ENCODE data around the gene ITSN1.
"Not testable (repeated sequence)": the region's sequence is repeated elsewhere in the genome, so short reads cannot be mapped to it uniquely, and the experiment has no call there.

The ITSN1 gene

GRCh38 chr21:33642027-33642895 is at the start of gene ITSN1:
TSS of gene ITSN1 (plus strand) at chr21:33642501. CDS start at chr21:33718829, 76,328 bp downstream.
- peak; percentile 95 to 97 for DNase-seq

DNA sequence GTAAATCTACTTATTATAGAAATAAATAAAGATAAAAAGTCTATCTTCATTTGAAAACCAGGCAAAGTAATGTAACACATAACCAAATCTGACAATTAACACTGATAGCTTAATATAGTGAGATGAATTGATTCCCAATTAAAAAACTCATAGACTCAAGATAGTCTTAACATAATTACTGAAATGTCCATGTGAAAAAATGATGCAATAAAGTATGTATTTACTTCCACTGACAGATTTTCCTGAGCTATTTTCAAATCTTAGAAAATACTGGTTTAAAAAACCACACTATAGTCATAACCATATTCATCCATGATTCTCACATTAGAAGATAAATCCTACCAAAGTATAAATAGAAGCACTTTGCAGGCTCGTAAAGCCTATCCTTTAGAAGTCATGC is 44.2 kb upstream of the ITSN1 start:
- DNase-seq, result no peak

DNA sequence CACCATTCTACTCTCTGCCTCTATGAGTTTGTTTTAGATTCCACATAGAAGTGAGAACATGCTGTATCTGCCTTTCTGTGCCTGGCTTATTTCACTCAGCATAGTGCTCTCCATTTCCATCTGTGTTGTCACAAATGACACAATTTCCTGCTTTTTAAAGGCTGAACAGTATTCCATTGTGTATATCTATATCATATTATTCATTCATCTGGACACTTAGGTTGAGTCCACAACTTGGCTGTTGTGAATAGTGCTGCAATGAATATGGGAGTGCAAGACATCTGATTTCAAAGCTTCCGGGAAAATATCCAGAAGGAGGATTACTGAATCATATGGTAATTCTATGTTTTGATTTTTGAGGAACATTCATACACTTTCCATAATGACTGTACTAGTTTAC is 33.7 kb upstream of the ITSN1 start:
- no peak for DNase-seq

DNA sequence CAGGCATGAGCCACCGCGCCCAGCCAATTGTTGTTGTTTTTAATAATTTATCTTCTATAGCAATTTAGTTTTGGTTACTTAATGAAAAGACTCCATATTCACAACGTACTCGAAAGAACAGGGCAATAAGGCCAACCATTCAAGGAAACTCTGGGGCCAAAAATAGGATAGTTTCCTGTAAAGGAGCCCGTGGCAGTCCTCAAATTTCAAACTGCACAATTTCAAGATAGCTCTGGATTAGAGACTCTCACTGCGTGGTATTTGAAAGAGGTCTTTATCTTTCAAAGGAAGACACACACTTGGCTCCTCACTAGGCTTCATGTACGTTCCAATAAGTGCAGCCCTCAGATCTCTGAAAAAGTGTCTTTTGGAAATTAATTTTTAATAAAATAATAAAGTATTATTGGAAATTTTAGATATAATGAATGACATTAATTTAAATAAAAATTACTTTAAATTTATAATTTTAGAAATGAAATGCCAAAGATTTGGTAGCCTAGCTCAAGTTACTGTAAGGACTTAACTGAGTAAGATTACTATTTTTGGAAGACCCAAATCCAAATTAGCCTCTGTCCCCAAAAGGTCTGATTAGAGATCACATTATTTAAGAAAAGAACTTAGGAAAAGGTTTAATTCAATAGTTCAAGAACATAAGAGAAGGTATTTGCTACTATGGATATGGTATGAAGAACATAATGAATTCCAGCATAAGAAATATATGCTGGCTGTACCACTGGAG is 31.1 kb upstream of the ITSN1 start:
- DNase-seq, result no peak

DNA sequence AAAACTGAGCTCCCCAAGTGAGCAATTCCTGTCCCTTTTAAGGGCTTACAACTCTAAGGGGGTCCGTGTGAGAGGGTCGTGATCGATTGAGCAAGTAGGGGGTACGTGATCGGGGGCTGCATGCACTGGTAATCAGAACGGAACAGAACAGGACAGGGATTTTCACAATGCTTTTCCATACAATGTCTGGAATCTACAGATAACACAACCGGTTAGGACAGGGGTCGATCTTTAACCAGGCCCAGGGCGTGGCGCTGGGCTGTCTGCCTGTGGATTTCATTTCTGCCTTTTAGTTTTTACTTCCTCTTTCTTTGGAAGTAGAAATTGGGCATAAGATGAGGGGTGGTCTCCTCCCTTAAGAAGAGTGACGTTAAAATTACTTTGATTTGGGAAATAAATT is 24.7 kb upstream of the ITSN1 start:
- DNase-seq, result not testable (repeated sequence)

DNA sequence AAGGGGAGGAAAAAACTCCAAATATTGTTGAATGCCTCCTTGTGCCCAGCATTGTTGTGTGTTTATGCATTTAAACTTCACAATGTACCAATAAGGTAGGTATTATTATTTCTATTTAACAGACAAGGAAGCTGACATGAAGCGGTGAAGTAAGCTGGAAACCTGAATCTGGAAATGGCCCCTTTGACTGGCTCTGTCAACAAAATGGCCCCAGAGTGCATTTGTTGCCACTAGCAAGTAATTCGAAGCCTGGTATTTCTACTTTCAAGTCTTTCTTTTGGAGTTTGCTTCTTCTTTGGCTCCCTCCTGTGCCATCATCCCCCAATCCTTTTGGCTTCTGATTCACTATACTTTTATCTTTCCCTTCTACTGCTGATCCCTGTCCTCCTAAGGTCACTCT is 23.9 kb upstream of the ITSN1 start:
- DNase-seq, result no peak

GRCh38 chr21:33619726-33620125 is 22.6 kb upstream of the ITSN1 start:
- DNase-seq, result no peak

GRCh38 chr21:33622253-33622652 is 20.0 kb upstream of the ITSN1 start:
- no peak for DNase-seq

- DNase-seq, result not testable (repeated sequence)
Measured at GRCh38 chr21:33626151-33626550, 16.1 kb upstream of the ITSN1 start.

DNA sequence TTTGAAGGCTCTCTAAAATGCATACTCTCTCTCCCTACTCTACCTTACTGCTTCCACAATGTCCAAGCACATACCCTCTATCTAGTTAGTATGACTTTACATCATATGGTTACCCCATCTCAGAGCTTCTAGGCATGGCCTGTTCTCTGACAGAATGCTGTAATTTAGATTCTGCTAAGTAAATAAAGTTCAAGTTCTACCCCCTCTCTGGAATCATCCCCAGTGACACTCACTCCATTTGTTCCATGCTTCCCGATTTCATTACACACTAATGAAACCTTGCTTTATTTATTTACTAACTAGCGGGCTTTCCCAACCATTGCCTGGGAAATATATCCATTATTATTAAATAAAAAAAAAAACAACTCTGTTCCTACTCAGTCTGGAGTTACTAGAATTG is 8.0 kb upstream of the ITSN1 start:
- DNase-seq, result no peak

GRCh38 chr21:33640697-33641351 is 1.5 kb upstream of the ITSN1 start:
- peak in 1 of 2 experiments; percentile 38 for DNase-seq

- DNase-seq, result peak; percentile 98 to 99
Measured at GRCh38 chr21:33641352-33642026, 812 bp upstream of the ITSN1 start, which contains the start of gene CRYZL1. TSS of gene CRYZL1 (minus strand) at chr21:33641741. CDS start at chr21:33631551, 10,190 bp downstream.

DNA sequence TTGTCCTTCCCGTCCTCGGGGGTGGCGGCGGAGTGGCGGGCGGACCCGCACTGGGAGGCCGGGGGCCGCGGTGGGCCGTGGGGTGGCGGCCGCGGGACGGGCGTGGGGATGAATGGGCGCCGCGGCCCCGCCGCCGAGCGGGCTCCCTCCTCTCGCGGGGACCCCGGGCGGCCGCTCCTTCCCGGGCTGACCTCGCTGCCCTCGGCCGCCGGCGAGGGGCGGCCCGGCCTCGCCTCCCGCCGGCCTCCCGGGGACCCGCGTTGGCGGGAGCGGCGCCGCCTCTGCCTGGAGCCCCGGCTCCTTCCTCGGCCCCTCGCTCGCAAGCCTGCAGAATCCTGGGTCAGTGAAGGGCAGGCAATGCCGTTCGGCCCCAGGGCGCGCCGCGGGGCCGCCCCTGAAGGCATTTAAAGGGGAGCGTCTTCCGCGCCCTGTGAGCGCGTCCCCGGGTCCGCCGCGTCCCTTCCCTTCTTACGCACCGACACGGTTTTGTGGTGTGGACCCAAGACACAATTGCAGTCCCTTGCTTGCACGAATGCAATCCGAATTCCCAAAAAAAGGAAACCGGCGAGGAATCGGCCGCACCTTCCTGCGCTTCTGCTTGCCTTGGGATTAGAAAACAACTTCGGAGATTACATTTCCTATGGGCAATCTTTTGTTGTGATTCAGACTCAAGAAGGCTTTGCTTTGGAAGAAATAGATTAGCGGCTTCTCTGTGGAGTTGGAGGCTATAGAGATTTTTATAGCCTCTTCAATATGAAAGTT is 776 bp downstream of the ITSN1 start:
- peak in 1 of 2 experiments; percentile 2 for DNase-seq

DNA sequence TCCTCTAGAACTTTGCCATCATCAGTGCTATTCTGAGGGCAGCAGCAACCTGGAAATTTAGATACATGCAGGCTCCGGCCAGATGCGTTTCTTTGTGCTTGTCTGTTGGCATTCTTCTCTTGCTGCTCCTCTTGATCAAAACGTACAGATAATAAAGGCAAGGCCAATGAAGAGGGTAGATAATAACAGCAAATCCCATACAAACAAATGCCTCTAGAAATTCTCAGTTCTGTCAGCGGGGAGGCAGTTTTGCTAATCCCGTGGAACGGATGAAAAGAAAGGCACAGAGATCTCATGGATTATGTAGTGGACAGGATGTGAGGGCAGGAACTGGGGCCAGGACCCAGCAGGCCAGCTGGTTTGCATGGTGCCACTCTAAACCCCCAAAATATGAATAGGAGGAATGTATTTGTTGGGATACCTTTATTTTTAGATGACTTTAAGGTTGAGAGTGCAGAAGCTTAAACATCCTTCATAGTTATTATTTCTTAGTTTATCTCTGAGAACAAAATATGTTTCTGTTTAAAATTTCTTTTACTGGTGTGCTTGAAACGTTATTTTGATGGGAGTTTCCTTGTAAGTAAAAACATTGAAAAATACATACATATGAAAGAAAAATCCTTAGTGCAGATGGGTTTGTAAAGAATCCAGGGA is 1.5 kb downstream of the ITSN1 start:
- DNase-seq, result no peak

GRCh38 chr21:33644383-33645074 is 2.2 kb downstream of the ITSN1 start:
- no peak for DNase-seq

GRCh38 chr21:33645730-33646129 is 3.4 kb downstream of the ITSN1 start:
- no peak for DNase-seq

- DNase-seq, result no peak
Measured at GRCh38 chr21:33647587-33647986, 5.3 kb downstream of the ITSN1 start.

DNA sequence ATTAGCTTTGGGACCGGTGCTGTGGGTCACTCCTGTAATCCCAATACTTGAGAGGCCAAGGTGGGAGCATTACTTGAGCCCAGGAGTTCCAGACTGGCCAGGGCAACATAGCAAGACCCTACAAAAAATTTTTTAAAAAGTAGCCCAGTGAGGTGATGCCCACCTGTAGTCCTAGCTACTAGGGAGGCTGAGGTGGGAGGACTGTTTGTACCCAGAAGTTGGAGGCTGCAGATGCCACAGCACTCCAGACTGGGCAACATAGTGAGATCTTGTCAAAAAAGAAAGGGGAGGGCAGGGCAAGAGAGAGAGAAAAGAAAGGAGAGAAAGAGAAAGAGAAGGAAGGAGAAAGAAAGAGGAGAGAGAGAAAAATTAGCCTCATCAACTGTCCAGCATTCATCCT is 6.3 kb downstream of the ITSN1 start:
- no peak for DNase-seq

GRCh38 chr21:33650230-33650629 is 7.9 kb downstream of the ITSN1 start:
- DNase-seq, result no peak

DNA sequence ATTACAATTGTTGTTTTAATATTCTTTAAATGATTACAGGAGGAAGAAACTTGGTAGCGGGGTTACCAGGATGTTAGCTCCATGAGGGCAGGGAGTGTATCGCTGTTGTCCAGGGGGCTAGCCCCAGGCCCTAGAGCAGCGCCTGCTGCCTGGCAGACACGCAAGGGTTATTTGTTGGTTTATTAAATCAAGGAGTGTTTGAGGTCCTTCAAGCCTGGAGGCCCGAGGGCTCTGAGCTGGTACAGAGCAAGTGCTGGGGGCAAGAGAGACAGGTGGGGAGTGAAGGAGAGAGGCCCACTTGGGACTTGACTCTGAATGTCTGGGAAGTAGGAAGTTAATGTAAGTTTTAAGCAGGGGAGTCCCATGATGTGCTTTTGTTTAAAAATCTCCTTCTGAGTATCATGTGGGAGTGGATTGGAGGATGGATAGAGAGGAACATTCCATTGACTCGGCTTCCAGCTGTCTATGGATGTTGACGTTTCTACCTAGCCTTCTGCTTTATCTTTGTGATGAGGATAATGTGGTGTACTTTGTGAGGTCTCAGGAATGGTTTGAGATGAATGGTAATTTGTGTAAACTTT is 8.7 kb downstream of the ITSN1 start:
- DNase-seq, result no peak

All from Kasumi-1 (cell line).